PC-3 (cell line): ENCODE data around the gene SLC5A10.

Experiments
- EZH2phosphoT487 ChIP-seq: fragments of 300-600 bp; sonication (generic); IDR thresholded peaks from 2 replicates; pipeline ENCODE4 v1.6.1; 2018; ENCODE audit warnings: mild to moderate bottlenecking, antibody characterized with exemption, low read length, borderline replicate concordance
- TF ChIP-seq, protein P1 (sequence below): fragments of 300-600 bp; sonication (generic); conservative IDR thresholded peaks from 2 replicates; pipeline ENCODE4 v1.5.1; 2017; ENCODE audit warnings: antibody characterized with exemption, low read depth, mild to moderate bottlenecking, low read length

DNA sequence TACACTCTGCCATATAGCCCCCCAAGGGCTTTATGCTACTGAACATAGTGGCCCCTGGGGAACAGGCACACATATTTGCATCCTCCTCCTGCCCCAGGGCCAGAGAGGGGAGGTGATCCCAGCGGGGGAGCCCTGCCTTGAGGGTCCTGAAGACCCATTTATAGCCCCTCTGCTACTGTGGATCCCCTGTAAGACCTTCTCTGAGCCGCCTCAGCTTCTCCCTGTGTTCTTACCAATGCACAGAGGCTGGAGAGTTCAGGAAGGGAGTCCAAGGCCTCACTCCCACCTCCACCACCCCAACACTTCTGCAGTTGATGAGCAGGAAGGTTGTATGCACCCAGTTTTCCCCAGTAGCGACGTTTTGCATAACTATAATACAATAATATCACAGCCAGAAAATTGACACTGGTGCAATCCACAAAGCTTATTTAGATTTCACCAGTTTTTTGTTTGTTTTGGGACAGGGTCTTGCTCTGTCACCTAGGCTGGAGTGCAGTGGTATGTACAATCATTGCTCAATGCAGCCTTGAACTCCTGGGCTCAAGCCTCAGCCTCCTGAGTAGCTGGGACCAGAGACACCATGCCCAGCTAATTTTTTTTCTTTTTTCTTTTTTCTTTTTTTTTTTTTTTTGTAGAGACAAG, 53.9 kb downstream of the SLC5A10 start:
- TF ChIP-seq, protein P1, sequence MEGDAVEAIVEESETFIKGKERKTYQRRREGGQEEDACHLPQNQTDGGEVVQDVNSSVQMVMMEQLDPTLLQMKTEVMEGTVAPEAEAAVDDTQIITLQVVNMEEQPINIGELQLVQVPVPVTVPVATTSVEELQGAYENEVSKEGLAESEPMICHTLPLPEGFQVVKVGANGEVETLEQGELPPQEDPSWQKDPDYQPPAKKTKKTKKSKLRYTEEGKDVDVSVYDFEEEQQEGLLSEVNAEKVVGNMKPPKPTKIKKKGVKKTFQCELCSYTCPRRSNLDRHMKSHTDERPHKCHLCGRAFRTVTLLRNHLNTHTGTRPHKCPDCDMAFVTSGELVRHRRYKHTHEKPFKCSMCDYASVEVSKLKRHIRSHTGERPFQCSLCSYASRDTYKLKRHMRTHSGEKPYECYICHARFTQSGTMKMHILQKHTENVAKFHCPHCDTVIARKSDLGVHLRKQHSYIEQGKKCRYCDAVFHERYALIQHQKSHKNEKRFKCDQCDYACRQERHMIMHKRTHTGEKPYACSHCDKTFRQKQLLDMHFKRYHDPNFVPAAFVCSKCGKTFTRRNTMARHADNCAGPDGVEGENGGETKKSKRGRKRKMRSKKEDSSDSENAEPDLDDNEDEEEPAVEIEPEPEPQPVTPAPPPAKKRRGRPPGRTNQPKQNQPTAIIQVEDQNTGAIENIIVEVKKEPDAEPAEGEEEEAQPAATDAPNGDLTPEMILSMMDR, result no peak
- no peak for TF ChIP-seq EZH2phosphoT487
